T-helper 9 cell (primary cell): Measurements from ENCODE around the gene ALKBH3.
A peak's percentile ranks its signal among the peaks of the same experiment; 100 is the strongest.

Experiments used
- DNase-seq: peaks from one replicate; pipeline ENCODE4 v3.0.0-alpha.2; 2020
- total RNA-seq, 2 donors: gene quantifications; one replicate each; lab custom pipeline; 2026; lab: John Stamatoyannopoulos, UW

ALKBH3 gene
- 15.4 to 28.5 reads per million in 2 donors for total RNA-seq

GRCh38 chr11:43880640-43881159, at the start of gene ALKBH3:
Gene ALKBH3 (plus strand): TSS chr11:43880831. CDS start chr11:43882653, 1,822 bp downstream.
- DNase-seq = peak; percentile 86

DNA sequence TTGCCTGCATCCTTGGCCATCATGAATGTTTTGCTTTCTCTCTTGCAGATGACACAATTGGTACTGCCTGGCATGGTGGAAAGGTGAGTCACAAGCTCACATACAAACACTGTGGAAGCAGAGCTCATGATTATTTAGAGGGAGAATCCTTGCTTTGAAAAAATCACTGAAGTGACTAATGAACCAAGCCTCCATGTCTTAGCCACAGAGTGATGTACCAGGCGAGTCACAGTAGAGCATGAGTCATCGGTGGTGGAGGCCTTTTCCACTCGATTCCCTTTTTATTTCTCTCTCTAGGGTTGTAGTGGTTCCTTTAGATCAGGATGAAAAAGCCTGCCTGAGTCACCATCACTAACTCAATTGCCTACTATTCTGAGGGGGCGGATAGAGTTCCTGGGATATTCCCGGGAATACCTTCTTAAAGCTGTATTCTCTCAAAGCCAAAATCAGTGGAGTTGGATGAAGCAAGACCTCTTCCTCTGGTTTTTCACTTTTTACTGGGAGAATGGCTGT, 49.6 kb upstream of the ALKBH3 start:
- DNase-seq = no peak

DNA sequence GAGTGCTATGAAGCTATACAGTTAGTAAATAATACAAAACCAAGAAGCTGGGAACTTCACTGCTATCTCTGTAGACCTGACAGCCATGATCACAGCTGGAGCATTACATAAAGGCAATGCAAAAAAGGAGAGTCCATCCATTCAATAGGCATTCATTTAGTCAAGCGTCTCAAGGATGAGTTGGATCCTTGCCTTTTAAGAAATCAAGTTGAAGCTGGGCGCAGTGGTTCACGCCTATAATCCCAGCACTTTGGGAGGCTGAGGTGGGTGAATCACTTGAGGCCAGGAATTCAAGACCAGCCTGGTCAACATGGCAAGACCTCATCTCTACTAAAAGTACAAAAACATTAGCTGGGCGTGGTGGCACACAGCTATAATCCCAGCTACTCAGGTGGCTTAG, 48.1 kb upstream of the ALKBH3 start:
- no peak for DNase-seq

DNA sequence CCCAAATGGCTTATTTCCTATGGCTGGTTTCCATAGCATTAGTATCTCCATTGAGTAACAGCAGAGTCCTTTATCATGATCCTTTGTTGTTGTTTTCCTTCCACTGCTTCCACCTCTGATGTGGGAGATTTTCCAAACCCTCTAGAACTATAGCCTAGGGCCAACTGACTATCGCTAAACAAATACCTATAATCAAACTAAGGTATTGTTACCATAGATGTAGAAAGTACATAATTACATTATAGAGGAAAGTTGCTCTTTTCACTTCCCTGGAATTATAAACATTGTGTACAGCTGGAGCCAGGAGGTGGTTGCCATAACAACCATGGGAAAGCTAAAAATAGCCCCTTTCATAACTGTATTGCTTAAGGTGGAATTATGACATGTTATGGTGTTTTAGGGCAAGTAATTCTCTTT, 47.0 kb upstream of the ALKBH3 start:
- DNase-seq = no peak

DNA sequence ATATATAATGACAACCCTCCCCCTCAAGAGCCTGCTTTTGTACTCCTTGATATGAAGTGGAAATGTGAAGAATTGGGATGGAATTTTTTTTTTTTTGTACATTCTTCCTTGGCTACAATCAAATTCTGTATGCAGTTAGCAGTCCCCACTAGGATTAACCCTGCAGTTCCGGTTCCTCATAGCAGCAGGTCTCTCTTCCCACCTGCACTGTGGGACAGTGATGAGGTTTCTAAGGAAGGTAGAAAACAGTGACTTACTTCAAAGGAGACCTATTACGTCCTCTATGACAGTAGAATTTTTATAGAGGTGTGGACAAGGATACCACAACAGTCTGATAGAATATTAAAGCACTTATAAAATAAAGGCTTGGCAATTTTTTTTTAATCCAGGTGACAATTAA, 46.3 kb upstream of the ALKBH3 start:
- no peak for DNase-seq

GRCh38 chr11:43835104-43835503, 45.5 kb upstream of the ALKBH3 start:
- DNase-seq = no peak

DNA sequence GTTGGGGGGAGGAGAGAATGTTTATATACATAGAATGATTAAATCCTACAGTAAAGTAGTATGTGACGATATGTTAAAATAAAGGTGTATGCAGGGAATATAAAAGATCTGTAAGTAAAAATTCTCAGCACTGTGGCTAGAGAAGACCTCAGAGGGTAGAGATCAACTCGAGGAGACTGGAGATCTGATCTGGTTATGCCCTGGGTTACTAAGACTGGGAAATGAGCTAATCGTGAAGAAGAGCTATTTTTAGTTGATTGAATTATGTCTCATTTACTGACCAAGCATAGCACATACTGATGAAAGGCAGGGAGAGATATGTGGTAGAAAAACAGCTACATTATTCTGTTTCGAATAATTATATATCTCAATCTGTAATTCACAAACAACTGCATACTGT, 42.8 kb upstream of the ALKBH3 start:
- DNase-seq = no peak

DNA sequence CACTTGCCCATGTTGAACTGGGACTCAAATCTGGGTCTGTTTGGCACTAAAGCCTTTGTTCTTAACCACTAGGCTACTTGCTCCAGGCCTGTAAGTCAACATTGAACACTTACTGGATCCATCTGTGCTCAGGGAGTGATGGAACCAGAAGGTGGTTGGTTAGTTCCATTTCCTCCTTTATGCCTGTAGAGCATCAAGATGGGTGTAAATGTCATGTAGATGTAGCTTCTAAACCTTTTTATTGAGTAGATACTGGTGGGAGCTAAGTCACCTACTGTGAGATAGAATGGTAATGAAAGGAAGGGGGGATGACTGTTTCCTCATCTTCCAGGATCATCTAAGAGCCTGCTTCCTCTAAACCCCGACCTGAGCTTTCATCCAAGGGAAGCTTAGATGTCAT, 38.6 kb upstream of the ALKBH3 start:
- DNase-seq = no peak

DNA sequence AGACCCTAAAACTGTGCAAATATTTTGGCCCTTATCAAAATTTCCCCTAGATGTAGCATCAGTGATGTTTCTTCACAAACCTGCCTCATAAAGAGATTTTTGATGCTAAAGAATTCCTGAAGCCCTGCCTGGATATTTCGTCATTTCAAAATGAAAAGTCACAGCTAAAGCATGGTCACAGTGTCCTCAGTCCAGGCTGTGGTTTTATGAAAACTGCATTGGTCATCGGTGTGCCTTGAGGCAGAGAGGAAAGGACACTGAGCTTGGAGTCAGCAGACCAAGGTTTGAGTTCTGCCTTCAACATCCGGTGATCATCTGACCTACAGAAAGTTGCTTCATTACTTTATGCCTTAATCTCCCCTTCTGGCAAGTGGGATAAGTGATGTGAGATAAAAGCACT, 34.8 kb upstream of the ALKBH3 start:
- no peak for DNase-seq

- DNase-seq = peak; percentile 10
Measured at GRCh38 chr11:43852057-43852636, 28.5 kb upstream of the ALKBH3 start.

DNA sequence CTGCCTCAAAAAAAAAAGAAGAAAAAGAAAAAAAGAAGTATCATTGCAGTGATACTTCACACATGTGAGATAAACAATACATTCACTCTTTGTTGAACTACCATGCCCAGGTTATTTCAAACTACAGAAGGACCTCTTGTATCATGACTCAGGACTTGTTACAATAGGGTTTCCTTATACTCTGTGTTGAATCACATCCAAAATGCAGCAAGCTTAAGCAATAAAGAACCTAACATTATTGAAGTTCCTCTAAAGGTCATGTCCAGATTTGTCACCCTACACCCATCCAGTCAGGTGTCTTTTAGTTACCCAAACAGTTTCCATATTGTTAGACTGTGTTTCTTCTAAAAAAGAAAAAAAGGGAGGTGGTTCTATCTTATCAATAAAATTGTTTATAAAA, 26.9 kb upstream of the ALKBH3 start:
- no peak for DNase-seq

DNA sequence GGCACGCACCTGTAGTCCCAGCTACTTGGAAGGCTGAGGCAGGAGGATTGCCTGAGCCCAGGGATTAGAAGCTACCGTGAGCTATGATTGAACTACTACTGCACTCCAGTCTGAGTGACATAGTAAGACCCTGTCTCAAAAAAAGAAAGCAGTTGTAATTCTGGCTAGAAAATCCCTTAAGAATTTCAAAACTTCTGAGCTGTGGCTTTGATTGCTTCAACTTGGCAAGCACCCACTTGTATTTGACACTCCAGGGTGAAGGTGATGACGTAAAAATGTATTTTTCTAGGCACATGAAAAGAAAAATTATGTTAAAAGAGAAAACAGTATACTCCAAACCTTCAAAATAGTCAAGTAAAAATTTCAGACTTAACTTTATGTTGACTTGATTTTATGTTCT, 23.6 kb upstream of the ALKBH3 start:
- DNase-seq = no peak

- DNase-seq = no peak
Measured at GRCh38 chr11:43861141-43861540, 19.5 kb upstream of the ALKBH3 start.

DNA sequence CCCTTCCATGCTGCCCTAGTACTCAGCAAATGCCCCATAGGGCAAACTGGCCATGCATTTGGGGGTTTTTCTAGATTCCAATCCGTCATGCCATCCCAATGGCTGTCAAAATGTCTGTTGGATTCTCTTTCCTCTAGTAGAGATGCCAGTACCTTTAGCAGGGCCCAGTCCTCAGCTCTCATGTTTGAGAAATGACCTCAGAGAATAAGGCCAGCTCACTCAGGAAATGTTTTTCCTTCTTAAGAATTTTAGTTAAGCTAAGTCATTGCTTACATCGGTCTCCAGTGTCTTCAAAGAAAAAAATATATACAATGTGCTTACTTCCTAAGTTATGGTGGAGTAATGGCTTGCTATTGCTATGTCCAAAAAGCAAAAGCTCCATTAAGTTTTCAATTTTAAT, 14.1 kb upstream of the ALKBH3 start:
- DNase-seq = no peak

DNA sequence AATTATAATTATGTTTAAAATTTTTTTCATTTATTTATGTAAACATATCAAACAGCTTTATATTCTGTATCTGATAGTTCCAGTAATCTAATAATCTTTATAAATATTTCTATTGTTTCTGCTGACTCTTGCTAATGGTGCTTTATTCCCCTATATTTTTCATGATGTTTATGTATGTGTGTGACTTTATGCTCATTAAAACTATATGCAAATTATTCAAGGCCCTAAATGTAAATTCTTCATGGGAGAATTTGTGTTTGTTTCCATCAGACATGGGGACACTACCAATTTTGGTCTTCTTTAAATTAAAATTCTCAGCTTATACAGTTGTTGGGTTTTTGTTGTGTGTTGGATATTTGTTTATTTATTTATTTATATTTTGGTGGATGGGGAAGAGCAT, 13.7 kb upstream of the ALKBH3 start:
- no peak for DNase-seq

DNA sequence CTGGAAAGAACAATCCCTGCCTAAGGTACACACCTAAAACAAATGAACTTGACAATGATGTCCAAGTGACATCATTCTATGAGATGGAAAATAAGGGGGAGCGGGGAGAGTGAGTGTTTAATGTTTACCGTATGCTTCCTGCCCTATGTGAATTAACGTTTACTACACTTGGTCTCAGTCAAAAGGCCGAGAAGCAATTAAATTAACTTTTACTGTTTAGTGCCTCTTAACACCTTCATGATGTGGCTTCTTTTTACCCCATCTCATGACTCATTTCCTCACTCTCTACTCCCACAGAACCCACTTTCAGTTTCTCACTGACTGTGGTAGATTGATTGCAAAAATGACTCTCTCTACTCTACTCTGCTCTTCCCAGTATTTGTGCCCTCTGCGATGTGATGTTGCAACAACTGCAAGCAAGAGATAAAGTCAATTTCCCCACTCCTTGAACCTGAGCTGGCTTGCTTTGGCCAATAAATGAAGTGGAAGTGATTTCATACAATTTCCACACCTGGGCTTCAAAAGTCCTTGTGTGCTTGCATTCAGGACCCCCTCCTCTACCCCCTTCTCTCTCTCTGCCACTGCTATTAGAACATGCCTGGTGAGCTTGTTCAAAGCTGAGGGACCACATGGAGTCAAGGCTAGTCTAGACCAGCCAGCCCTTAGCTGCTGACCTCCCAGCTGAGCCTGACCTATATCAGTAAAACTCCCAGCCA, 11.6 kb upstream of the ALKBH3 start:
- DNase-seq = no peak

- DNase-seq = no peak
Measured at GRCh38 chr11:43871051-43871450, 9.6 kb upstream of the ALKBH3 start.

DNA sequence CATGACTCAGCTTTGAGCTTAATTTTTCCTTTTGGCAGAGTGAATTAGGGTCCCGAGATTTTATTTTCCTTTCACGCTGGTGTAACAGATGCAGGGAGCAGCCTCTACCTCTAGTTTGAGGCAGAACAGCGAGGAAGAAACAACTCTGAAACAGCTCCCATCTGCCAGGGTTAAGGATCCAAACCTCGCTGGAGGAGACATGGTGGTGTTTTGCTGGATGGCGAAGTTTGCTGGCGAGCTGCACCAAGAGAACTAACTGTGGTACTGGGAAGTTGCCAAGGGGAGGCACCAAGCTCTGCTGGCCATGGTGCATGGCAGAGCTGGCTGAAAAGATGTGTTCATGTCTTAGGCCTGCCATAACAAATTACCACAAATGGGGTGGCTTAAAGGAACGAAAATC, 7.6 kb upstream of the ALKBH3 start:
- no peak for DNase-seq

GRCh38 chr11:43874078-43874477, 6.6 kb upstream of the ALKBH3 start:
- no peak for DNase-seq

- DNase-seq = no peak
Measured at GRCh38 chr11:43874738-43875137, 5.9 kb upstream of the ALKBH3 start.

DNA sequence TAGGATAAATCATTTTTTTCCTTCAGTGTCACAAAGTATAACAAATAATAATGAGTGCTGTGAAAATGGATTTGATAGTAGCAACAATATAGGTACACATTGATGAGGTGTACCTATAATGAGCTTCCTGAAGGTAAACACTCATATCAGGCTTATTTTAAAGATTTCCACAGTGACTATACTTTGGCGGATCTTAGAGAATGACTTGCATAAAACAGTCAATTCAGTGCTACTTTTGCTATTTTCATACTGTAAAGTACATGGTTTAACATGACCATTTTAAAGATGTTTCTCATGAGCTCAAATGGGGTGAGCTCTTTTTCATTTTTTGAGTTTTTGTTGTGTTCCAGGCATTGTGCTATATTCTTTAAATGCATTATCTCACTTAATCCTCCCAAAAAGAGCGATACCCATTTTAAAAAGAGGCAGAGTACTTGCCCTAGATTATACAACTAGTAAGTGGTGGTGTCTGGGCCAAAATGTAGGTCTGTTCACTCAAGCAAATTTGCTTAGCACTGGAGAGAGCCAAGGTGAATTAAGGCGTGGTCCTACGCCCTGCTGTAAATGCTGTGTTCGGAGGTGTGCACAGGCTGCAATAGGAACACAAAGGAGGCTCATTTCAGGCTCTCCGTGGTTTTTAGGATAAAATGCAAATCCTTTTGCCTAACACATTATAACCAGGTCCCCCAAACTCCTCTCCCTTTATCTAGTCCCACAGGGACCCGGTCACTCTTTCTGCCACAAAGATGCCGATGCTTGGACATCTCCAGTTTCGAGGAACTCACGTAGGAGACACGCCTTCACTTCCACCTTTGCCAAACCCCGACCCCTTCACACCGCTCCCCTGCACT, 617 bp upstream of the ALKBH3 start:
- DNase-seq = no peak

GRCh38 chr11:43892851-43893250, 12.2 kb downstream of the ALKBH3 start:
- DNase-seq = no peak

DNA sequence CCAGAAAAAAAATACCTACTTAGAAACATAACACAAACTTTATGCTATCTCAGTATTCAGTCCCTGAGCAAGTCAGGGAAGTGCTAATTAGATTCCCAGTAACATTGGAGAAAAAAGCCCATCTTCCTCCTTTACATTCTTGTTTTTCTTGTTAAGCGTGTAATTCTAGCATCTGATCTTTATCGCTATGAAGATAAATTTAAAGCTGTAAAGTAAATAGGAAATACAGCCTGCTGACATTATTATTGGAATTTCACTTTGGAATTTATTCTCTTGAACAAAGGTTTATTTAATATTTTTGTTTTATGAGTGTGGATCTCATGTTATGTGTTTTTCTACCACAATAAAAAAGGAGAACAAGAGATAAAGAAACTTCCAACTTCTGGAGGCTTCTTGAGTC, 13.9 kb downstream of the ALKBH3 start:
- no peak for DNase-seq
